Activated naive CD4-positive, alpha-beta T cell treated with anti-CD3 and anti-CD28 coated beads, Interleukin-2, amount 50 U/mL, for 72 hours (primary cell): ENCODE measurements around the gene OXT. TPM values are rescaled to one million over a fixed set of nuclear protein-coding genes. Genes with fewer than 3 reads are reported as not detected.
A peak's percentile ranks its signal among the peaks of the same experiment; 100 is the strongest.
"Not testable (repeated sequence)": the region's sequence is repeated elsewhere in the genome, so short reads cannot be mapped to it uniquely, and the experiment has no call there.

Experiments
- ATAC-seq, 2 donors: fragments of 150-1000 bp; cut with Tn5 transposase; 2 replicates each; pipeline ENCODE4 v1.10.0; 2021; ENCODE audit warnings: mild to moderate bottlenecking in 2 of 2, moderate library complexity in 2 of 2
- DNase-seq, 2 donors: peaks; one replicate each; pipeline ENCODE4 v3.0.0; 2021 to 2022; ENCODE audit warnings: low spot score in 2 of 2
- H3K27ac Mint-ChIP-seq, 2 donors: one replicate each; pipeline ENCODE4 v1.8.0; 2022; ENCODE audit warnings: mild to moderate bottlenecking in 2 of 2, mixed read lengths in 2 of 2
- H3K36me3 Mint-ChIP-seq, 2 donors: one replicate each; pipeline ENCODE4 v1.8.0; 2022; ENCODE audit warnings: mixed read lengths in 2 of 2
- H3K9me3 Mint-ChIP-seq, 2 donors: one replicate each; pipeline ENCODE4 v1.8.0; 2022; ENCODE audit warnings: mixed read lengths in 2 of 2
- total RNA-seq, 2 donors: library from RNA; stranded (reverse); gene quantifications; one replicate each; pipeline ENCODE4 v1.2.3, GENCODE V29; 2022

OXT gene
- total RNA-seq = not detected

GRCh38 chr20:3071610-3072529 lies at the start of gene OXT:
Gene OXT, plus strand, starts transcription at chr20:3071620. Its CDS starts 36 bp downstream, at chr20:3071656.
- ATAC-seq = peak; percentile 68 to 81
- DNase-seq = peak; percentile 46 to 63
- no peaks in the 10 kb centered on the region for H3K9me3 Mint-ChIP-seq
- H3K27ac Mint-ChIP-seq = no peak within 1 kb of the TSS
- peaks cover 0 to 7% of the 10 kb centered on the region in 2 donors for H3K36me3 Mint-ChIP-seq

DNA sequence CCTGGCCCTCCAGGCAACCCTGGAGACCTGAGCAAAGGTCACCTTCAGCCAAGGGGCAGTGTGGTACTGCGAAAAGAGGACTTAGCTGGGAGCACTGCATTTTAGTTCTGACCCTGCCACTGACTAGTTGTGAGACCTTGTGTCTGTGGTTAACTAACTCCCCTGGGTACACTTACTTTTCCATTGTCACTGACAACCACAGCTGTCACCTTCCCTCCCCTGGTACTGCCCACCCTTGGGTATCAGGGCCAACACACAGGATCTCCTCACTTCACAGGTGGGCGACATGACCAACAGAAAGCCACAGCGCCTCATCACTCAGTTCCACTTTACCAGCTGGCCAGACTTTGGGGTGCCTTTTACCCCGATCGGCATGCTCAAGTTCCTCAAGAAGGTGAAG lies 49.6 kb upstream of the OXT start:
- Mint-ChIP-seq H3K9me3 (no peaks in the 10 kb centered on the region), H3K27ac (peak overlapping the region; percentile 32 to 44), H3K36me3 (peaks cover 15 to 21% of the 10 kb centered on the region in 2 donors)
- DNase-seq = no peak
- peak in 1 of 2 donors; percentile 29 for ATAC-seq

- not testable (repeated sequence) for ATAC-seq
Observed at GRCh38 chr20:3022559-3023490, 48.6 kb upstream of the OXT start.

GRCh38 chr20:3027987-3028386 lies 43.4 kb upstream of the OXT start:
- no peak for DNase-seq
- no peak overlapping the region for H3K27ac Mint-ChIP-seq
- H3K9me3 Mint-ChIP-seq = no peaks in the 10 kb centered on the region
- ATAC-seq = no peak
- H3K36me3 Mint-ChIP-seq = peaks cover 5 to 15% of the 10 kb centered on the region in 2 donors

More at GRCh38 chr20:3022559-3023490, 48.6 kb upstream of the OXT start:
- Mint-ChIP-seq H3K36me3 (peaks cover 4 to 17% of the 10 kb centered on the region in 2 donors), H3K27ac (peak overlapping the region in 1 of 2 donors; percentile 66)
- DNase-seq, H3K9me3 Mint-ChIP-seq: not testable (repeated sequence)

GRCh38 chr20:3031524-3032147 lies 39.8 kb upstream of the OXT start:
- peak; percentile 63 to 80 for ATAC-seq
- peaks cover 10 to 19% of the 10 kb centered on the region in 2 donors for H3K36me3 Mint-ChIP-seq
- H3K27ac Mint-ChIP-seq = no peak overlapping the region
- no peaks in the 10 kb centered on the region for H3K9me3 Mint-ChIP-seq
- no peak for DNase-seq

DNA sequence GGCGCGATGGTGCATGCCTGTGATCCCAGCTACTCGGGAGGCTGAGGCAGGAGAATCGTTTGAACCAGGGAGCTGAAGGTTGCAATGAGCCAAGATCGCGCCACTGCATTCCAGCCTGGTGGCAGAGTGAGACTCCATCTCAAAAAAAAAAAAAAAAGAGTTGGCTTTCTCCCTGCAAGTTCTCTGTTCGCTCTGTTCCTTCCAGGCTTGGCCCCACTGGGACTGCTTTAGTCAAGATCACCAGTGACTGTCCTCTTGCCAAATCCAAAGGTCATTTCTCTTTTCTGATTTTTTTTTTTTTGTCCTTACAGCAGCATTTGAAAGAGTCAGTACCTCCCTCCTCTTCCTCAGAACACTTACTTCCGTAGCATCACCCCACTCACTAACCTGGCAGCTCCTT lies 38.8 kb upstream of the OXT start:
- DNase-seq (no peak), ATAC-seq (no peak)
- Mint-ChIP-seq H3K36me3 (peaks cover 5 to 19% of the 10 kb centered on the region in 2 donors), H3K9me3 (no peaks in the 10 kb centered on the region), H3K27ac (no peak overlapping the region)

DNA sequence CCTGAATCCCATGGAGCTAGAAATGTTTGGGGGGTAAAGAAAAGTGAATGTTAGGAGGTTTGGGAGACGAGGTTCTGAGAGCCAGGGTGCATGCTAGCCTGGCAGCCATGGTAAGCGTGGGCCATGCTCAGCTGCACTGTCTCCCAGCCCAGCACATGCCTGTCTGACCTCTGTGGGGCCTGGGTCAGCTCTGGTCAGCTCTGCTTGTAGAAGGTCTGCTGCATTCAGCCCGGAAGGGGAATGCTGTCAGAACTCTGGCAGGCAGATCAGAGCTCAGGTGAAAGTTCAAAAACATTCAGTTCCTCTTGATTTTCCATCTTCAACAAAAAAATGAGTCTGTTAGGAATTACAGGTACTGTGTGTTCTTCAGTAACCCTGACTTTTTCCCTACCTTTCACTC lies 33.8 kb upstream of the OXT start:
- Mint-ChIP-seq H3K27ac (peak overlapping the region in 1 of 2 donors; percentile 45), H3K9me3 (no peaks in the 10 kb centered on the region), H3K36me3 (peaks cover 0 to 14% of the 10 kb centered on the region in 2 donors)
- ATAC-seq (no peak), DNase-seq (no peak)

DNA sequence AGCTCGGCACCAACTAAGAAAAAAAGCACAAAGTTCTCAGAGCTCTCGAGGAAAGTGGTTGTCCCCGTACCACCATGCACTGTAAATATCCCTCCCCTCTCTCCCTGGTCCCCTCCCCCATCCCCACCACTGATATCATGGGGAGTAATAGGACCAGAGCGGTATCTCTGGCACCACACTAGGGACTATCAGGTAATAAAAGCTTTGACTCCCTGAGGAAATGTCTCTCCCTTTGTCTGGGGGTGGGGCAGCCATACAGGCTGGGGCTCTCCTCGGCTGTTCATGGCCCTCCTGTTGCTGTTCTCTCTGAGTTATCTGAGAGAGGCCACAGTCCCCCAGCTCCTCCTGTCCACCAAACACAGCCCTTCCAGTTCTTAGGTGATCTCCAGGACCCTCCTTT lies 33.0 kb upstream of the OXT start:
- Mint-ChIP-seq H3K27ac (peak overlapping the region in 1 of 2 donors; percentile 61), H3K9me3 (no peaks in the 10 kb centered on the region), H3K36me3 (peaks cover 0 to 14% of the 10 kb centered on the region in 2 donors)
- ATAC-seq (no peak), DNase-seq (no peak)

DNA sequence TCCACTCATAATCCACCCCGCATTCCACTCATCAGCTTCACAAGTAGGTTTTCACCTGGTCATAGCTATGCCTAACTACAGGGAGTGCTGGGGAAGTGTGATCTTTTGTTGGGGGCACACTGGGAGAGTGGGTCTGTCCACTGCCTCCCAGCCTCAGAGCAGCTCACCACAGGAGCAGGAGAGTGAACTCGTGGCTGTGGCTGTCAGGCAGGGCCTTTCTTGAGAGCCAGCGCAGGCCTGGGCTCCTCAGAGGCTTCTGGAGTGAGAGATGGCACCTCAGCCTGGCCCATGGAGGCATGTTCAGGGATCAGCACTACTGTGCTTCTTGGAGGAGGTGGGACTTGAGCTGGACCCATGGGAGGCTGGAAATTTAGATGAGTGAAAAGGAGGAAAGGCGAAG lies 32.0 kb upstream of the OXT start:
- no peak for DNase-seq
- peak overlapping the region; percentile 61 to 94 for H3K27ac Mint-ChIP-seq
- H3K36me3 Mint-ChIP-seq = peaks cover 0 to 14% of the 10 kb centered on the region in 2 donors
- ATAC-seq = no peak
- H3K9me3 Mint-ChIP-seq = no peaks in the 10 kb centered on the region

DNA sequence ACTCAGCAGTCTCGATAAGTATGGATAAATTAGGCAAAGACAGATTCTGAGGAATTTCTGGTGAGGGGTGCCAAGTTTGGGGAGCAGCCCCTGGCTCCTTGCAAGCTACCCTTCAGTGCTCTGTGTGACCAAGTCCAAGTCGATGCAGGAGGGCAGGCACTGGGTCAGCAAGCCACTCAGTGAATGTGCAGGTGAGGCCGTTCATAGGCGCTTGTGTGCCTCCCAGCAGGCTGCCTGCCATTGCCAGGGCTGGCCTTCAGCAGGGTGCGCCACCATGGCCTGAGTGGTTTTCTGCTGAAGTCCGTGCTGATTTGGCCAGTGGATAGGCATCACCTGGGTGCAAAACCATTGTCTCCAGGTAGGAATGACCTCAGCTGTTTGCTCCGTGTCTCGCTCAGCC lies 31.3 kb upstream of the OXT start:
- H3K36me3 Mint-ChIP-seq = peaks cover 0 to 11% of the 10 kb centered on the region in 2 donors
- DNase-seq = no peak
- no peaks in the 10 kb centered on the region for H3K9me3 Mint-ChIP-seq
- no peak for ATAC-seq
- H3K27ac Mint-ChIP-seq = peak overlapping the region; percentile 2 to 94

- H3K9me3 Mint-ChIP-seq = no peaks in the 10 kb centered on the region
- H3K36me3 Mint-ChIP-seq = peaks cover 6 to 8% of the 10 kb centered on the region in 2 donors
- ATAC-seq = no peak
- peak overlapping the region; percentile 17 to 94 for H3K27ac Mint-ChIP-seq
- no peak for DNase-seq
Observed at GRCh38 chr20:3041854-3042409, 29.5 kb upstream of the OXT start.

DNA sequence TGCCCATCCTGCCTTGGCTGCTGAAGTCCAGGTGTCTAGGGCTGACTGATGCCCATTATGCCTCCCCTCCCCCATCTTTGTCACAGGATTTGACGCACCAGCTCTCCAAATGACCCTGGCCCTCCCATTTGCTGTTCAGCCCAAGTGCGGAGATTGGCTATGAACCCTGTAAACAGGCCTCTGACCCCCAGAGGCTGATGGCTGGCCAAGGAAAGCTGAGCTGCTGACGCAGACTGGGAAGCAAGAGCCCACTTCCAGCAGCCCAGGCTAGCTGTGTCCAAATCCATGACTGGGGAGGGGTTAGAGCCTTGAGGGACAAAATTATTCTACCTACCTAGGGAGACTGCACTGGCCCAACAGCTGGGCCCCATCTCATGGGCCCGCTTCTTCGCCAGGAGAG lies 28.8 kb upstream of the OXT start:
- ATAC-seq (no peak), DNase-seq (no peak)
- H3K9me3 Mint-ChIP-seq = no peaks in the 10 kb centered on the region
- H3K27ac Mint-ChIP-seq = no peak overlapping the region
- H3K36me3 Mint-ChIP-seq = peaks cover 9 to 11% of the 10 kb centered on the region in 2 donors

- Mint-ChIP-seq H3K36me3 (peaks cover 11 to 13% of the 10 kb centered on the region in 2 donors), H3K27ac (peak within 1 kb of the TSS; percentile 7 to 38), H3K9me3 (no peaks in the 10 kb centered on the region)
- ATAC-seq = no peak
- DNase-seq = no peak
Observed at GRCh38 chr20:3043322-3043721, 28.1 kb upstream of the OXT start, which contains the start of gene GNRH2. Gene GNRH2, plus strand, starts transcription at chr20:3043622. Its CDS starts 793 bp downstream, at chr20:3044415.

GRCh38 chr20:3044336-3044965 lies 27.0 kb upstream of the OXT start:
- H3K27ac Mint-ChIP-seq = peak overlapping the region in 1 of 2 donors; percentile 89
- peaks cover 15 to 17% of the 10 kb centered on the region in 2 donors for H3K36me3 Mint-ChIP-seq
- DNase-seq (no peak), ATAC-seq (no peak)
- no peaks in the 10 kb centered on the region for H3K9me3 Mint-ChIP-seq

GRCh38 chr20:3045042-3045815 lies 26.2 kb upstream of the OXT start:
- Mint-ChIP-seq H3K27ac (peak overlapping the region; percentile 89 to 90), H3K36me3 (peaks cover 22 to 23% of the 10 kb centered on the region in 2 donors)
- peak; percentile 48 to 64 for ATAC-seq

More at GRCh38 chr20:3045042-3045815, 26.2 kb upstream of the OXT start:
- no peak for DNase-seq
- H3K9me3 Mint-ChIP-seq = no peaks in the 10 kb centered on the region
